GM21723 (cell line): ENCODE results near the gene GRAP.

Experiments
- ATAC-seq: cut with Tn5 transposase; IDR thresholded peaks from one replicate; pipeline ENCODE4 v1.9.1; 2021; ENCODE audit warnings: mild to moderate bottlenecking, moderate library complexity; ENCODE audit not compliant: unreplicated experiment

GRAP gene

GRCh38 chr17:18987230-18987610 is 59.5 kb downstream of the GRAP start:
- no peak for ATAC-seq

GRCh38 chr17:18986541-18987229 is 60.1 kb downstream of the GRAP start:
- no peak for ATAC-seq

GRCh38 chr17:18985475-18985874 is 61.3 kb downstream of the GRAP start:
- no peak for ATAC-seq

GRCh38 chr17:18984273-18985114 is 62.3 kb downstream of the GRAP start:
- no peak for ATAC-seq

GRCh38 chr17:18981642-18982424 is 64.9 kb downstream of the GRAP start:
- no peak for ATAC-seq

- ATAC-seq, result no peak
Observed at GRCh38 chr17:18981335-18981641, 65.5 kb downstream of the GRAP start.

GRCh38 chr17:18980682-18981334 is 65.9 kb downstream of the GRAP start:
- ATAC-seq, result no peak

GRCh38 chr17:18978655-18979054 is 68.1 kb downstream of the GRAP start:
- no peak for ATAC-seq

- no peak for ATAC-seq
Observed at GRCh38 chr17:18978050-18978449, 68.7 kb downstream of the GRAP start.

- no peak for ATAC-seq
Observed at GRCh38 chr17:18977646-18978045, 69.1 kb downstream of the GRAP start.

GRCh38 chr17:18977021-18977420 is 69.7 kb downstream of the GRAP start:
- ATAC-seq, result no peak

- no peak for ATAC-seq
Observed at GRCh38 chr17:18976201-18976600, 70.6 kb downstream of the GRAP start.

GRCh38 chr17:18975597-18975996 is 71.2 kb downstream of the GRAP start:
- ATAC-seq, result no peak

- no peak for ATAC-seq
Observed at GRCh38 chr17:18974407-18975149, 72.2 kb downstream of the GRAP start.

GRCh38 chr17:18971801-18972200 is 75.0 kb downstream of the GRAP start:
- ATAC-seq, result no peak
